ENCODE results near the gene SF1.
"Not testable (repeated sequence)": the region's sequence is repeated elsewhere in the genome, so short reads cannot be mapped to it uniquely, and the experiment has no call there.

Gene SF1

DNA sequence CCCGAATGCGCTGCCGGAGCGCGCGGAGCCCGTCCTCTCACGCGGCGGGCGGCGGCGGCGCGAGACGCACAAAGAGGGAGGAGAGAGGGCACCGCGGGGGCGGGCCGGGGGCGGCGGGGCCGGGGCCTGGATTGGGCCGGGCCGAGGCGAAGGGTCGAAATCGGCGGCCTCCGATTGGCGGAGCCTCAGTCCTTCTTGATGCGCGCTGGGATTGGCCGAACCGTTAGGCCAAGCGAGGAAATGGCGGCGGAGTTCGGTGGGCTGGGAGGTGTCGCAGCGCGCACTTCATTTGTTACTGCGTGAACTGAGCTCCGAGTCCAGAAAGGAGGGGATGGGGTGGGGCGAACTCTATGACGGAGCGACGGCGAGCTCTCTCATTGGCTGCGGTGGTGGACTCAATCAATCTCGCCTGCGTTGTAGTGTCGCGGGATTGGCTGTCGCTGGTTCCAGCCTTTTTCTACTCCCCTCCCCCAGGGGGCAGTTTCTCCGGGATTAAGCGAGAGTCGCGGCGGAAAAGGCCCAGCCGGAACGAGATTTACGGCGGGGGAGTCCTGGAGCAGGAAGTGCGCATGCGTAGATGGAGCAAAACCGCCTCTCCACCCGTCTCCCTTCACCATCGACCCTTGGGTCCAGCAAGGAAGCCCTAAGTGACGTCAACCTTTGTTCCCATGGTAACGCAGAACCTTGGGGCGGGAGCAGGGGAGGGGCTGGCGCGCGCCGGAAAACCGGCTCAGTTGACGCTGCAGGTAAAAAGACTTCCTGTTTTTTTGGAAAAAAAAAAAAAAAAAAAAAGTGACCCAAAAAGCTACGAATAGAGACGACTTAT lies at the start of gene SF1:
SF1 (minus strand) TSS at position 70 of the 826 bp plus-strand sequence. CDS start 150 bp downstream, outside the sequence.
- peak; percentile 100 for DNase-seq

DNA sequence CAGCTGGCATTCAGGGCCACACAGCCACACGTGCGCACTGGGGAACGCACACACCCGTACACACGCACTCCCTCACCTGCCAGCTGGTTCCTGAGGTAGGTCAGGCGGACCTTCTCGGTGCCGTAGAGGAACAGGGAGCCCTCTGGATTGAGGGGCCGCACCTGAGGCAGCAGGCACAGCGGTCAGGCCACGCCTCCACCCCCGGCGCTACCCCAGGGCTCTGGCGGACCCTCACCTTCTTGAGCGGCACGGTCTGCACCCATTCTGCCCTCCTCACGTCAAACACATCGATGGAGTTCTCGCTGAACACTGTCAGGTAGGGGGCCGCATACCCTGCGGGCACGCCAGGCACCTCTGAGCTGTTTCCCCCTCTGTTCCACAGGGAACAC lies 49.1 kb upstream of the SF1 start:
- DNase-seq, result no peak

- no peak for DNase-seq
These were observed 48.5 kb upstream of the SF1 start for GRCh38 chr11:64826578-64827450.

- no peak for DNase-seq
These were observed 47.7 kb upstream of the SF1 start for GRCh38 chr11:64826062-64826461.

- DNase-seq, result no peak
These were observed 45.3 kb upstream of the SF1 start for GRCh38 chr11:64823568-64824119.

- no peak for DNase-seq
These were observed 39.1 kb upstream of the SF1 start for GRCh38 chr11:64817476-64817875.

DNA sequence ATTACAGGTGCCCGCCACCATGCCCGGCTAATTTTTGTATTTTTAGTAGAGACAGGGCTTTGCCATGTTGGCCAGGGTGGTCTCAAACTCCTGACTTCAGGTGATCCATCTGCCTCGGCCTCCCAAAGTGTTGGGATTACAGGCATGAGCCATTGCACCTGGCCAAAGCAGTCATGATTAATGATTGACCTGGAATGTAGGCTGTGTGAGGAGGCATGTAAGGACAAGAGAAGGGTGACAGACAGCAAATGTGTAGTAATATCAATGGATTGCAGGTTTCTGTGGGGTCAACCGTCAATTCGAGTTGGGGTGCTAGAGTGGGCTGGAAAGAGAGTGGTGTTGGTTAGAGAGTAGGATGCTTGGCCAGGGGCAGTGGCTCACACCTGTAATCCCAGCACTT lies 37.1 kb upstream of the SF1 start:
- DNase-seq, result not testable (repeated sequence)

- DNase-seq, result no peak
These were observed 36.4 kb upstream of the SF1 start for GRCh38 chr11:64814712-64815187.

- no peak for DNase-seq
These were observed 35.5 kb upstream of the SF1 start for GRCh38 chr11:64813826-64814225.

DNA sequence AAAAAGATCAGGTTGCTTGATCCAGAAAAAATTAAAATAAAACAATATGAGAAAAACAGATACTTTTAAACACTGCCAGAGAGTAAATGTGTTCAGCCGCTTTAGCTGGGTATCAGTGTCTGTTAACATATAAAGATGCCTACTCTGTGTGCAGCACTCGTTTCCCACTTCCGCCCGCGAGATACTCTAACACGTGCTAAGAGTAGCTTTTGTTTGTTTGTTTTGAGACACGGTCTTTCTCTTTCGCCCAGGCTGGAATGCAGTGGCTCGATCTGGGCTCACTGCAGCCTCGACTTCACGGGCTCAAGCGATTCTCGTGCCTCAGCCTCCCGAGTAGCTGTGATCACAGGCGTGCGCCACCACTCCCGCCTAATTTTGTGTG lies 32.5 kb upstream of the SF1 start:
- no peak for DNase-seq

DNA sequence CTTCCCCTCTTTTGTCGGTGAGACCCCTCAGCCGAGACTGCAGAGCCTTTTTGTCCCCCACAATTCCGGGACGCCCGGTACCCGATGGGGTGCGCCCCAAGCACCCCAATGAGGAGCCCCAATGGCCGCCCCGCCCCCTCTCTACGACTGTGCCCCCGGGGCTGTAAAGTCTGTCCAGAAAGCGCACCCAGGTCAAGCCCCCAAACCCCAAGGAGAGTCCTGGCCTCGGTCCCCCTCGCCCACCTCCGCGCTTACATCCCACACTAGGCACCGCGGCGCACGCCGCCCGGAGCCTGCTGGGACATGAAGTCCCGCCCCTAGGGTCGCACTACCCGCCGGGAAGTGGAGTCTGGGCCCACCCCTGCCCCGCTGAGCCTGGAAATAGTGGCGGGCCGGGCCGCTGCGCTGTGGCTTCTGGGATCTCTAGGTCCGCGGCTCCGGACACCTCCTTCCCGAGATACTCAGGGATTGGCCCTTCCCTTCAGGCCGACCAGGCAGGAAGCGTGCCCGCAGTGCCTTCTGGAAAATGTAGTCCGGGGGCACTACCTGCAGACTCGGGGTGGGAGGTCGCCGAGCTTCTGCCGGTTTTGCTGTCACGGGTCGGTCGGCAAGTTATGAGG lies 32.0 kb upstream of the SF1 start, which contains the start of gene MEN1:
MEN1 (minus strand) TSS at position 281 of the 620 bp plus-strand sequence. CDS start 442 bp downstream, outside the sequence.
- peak; percentile 96 for DNase-seq

GRCh38 chr11:64809781-64810241 lies 31.5 kb upstream of the SF1 start:
- no peak for DNase-seq

- no peak for DNase-seq
These were observed 27.1 kb upstream of the SF1 start for GRCh38 chr11:64805481-64805880.

DNA sequence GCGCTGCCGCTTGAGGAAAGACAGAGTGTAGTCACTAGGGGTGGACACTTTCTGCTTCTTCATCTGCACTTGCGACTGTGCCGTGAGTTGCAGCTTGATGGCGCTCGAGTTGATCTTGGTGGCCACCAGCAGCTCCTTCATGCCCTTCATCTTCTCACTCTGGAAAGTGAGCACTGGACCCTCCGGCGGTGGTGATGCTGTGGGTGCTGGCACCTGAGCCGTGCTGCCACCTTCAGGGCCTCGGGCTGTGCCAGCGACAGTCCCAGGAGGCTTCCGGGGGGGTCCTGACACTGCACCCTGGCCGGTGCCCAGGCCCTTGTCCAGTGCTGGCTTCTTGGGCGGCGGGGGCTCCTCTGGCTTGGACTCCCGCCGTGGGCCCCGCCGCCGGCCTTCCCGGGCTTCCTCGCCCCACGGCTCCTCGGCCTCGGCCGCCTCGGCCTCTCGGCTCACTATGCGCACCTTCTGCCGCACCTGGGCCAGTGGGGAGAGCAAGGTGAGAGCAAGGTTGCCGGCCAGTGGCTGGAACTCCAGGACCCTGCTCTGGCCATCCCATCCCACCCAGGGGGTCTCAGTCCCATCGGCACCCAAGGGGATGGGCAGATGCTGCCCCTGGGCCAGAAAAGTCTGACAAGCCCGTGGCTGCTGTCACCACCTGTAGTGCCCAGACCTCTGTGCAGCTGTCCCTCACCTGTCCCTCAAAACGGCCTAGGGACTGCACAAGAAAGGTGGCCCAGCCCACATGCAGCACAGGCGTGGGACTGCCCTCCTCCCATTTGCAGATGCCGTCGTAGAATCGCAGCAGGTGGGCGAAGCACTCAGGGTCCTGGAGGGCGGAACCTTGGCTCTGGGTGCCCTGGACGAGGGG lies 26.2 kb upstream of the SF1 start:
- no peak for DNase-seq

GRCh38 chr11:64803846-64804345 lies 25.6 kb upstream of the SF1 start:
- DNase-seq, result no peak

GRCh38 chr11:64803158-64803845 lies 25.0 kb upstream of the SF1 start, which contains the start of gene MAP4K2:
MAP4K2 (minus strand) TSS chr11:64803214; CDS start chr11:64803149, 65 bp downstream.
- peak; percentile 81 for DNase-seq

GRCh38 chr11:64802370-64803157 lies 24.2 kb upstream of the SF1 start:
- no peak for DNase-seq

DNA sequence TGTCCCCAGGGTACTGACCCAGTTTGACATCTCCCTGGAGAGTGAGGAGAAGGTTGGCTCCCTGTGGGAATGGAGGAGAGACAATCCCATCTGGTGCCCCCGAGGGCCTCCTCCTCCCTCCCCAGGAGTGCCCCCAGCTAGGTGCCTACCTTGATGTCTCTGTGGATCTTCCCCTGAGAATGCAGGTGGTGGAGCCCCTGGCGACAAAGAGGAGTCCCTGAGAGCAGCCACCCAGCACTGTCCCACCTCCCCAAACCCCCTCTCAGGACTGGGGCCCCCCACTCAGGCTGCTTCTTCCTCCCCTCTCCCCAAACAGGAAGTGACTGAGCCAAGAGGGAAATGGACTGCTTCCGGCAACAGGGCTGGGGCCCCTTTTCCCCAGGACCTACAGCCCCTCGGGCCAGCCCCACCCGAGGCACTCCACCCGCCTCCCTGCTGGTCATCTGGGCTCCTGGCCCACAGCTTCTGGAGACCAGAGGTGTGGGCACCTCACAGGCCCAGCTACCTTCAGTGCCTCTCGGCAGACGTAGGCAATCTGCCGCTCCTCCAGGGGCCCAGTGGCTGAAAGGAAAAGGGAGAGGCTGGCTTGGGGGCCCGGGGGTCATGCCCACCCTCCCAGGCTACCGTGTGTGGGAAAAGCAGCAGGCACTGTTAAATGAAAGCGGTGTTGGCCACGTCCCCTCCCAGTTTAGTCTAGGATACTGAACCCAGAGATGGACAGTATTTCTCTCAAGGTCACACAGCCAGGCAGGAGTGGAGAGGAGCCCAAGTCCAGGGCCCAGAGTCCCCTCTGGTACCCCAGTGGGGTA lies 23.4 kb upstream of the SF1 start:
- DNase-seq, result no peak

DNA sequence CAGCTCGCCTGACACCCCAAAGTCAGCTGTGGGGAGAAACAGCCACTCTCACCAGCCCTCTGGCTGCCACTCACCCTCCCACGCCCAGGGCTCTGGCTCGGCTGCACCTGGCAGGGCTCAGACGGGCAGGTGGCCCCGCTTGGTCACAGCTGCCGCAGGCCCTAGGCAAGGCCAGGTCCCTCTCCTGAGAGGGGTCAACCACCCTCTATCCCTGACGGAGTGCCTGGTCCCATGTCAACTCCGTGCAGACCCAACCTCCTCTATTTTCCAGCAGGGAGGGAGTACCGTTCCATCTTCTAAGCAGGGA lies 22.8 kb upstream of the SF1 start:
- DNase-seq, result no peak

Measured in hematopoietic multipotent progenitor cell treated with erythropoietin and hydrocortisone succinate and interleukin-3 and kit ligand, for 8 days (in vitro differentiated cells).